Sigmoid colon (tissue), 4 donors: Measurements from ENCODE around the gene MINK1.
"Not testable (repeated sequence)": the region's sequence is repeated elsewhere in the genome, so short reads cannot be mapped to it uniquely, and the experiment has no call there.

Experiments used
- CTCF ChIP-seq, 4 experiments: fragments of 450-650 bp in 3 of 4; fragments of 200-600 bp in 1 of 4; IDR thresholded peaks; one replicate each; pipeline ENCODE4 v1.5.1; 2016 to 2019; ENCODE audit warnings: antibody characterized with exemption in 4 of 4, mild to moderate bottlenecking in 3 of 4, moderate library complexity in 2 of 4
- EP300 ChIP-seq, 4 donors: sonication (generic); formaldehyde crosslinking; IDR thresholded peaks; one replicate each; pipeline ENCODE4 v1.6.1; 2017; ENCODE audit warnings: antibody characterized with exemption in 4 of 4

GRCh38 chr17:4832829-4833177 lies 337 bp upstream of the MINK1 start:
- not testable (repeated sequence) for TF ChIP-seq CTCF, EP300 (IDR thresholded peaks at IDR 0.05)
